Activated T-cell treated with anti-CD3 and anti-CD28 coated beads, Interleukin-2, amount 50 U/mL, for 4 hours (primary cell): ENCODE results near the gene CDK5RAP2. TPM values are rescaled to one million over a fixed set of nuclear protein-coding genes. Genes with fewer than 3 reads are reported as not detected.

Experiments used
- ATAC-seq, 2 donors: fragments of 200-7000 bp; cut with Tn5 transposase; one replicate each; pipeline ENCODE4 v1.10.0; 2021
- DNase-seq: peaks from one replicate; pipeline ENCODE4 v3.0.0-alpha.2; 2020
- H3K27me3 Mint-ChIP-seq: one replicate; pipeline ENCODE4 v1.8.0; 2021; ENCODE audit warnings: low read depth, mixed read lengths
- H3K36me3 Mint-ChIP-seq: one replicate; pipeline ENCODE4 v1.8.0; 2022; ENCODE audit warnings: mixed read lengths; ENCODE audit not compliant: insufficient read depth
- H3K4me1 Mint-ChIP-seq: one replicate; pipeline ENCODE4 v1.8.0; 2021; ENCODE audit warnings: low read depth, mixed read lengths
- H3K4me3 Mint-ChIP-seq: one replicate; pipeline ENCODE4 v1.8.0; 2021; ENCODE audit warnings: mild to moderate bottlenecking, moderate library complexity, mixed read lengths
- H3K9me3 Mint-ChIP-seq: one replicate; pipeline ENCODE4 v1.8.0; 2021; ENCODE audit warnings: mixed read lengths
- total RNA-seq, 3 donors: library from RNA; stranded (reverse); gene quantifications; one replicate each; pipeline ENCODE4 v1.2.1, GENCODE V29; 2021

The CDK5RAP2 gene
- total RNA-seq, 3 donors from 2014 or later, result 34.2 to 36.2 (median 35.1) TPM

DNA sequence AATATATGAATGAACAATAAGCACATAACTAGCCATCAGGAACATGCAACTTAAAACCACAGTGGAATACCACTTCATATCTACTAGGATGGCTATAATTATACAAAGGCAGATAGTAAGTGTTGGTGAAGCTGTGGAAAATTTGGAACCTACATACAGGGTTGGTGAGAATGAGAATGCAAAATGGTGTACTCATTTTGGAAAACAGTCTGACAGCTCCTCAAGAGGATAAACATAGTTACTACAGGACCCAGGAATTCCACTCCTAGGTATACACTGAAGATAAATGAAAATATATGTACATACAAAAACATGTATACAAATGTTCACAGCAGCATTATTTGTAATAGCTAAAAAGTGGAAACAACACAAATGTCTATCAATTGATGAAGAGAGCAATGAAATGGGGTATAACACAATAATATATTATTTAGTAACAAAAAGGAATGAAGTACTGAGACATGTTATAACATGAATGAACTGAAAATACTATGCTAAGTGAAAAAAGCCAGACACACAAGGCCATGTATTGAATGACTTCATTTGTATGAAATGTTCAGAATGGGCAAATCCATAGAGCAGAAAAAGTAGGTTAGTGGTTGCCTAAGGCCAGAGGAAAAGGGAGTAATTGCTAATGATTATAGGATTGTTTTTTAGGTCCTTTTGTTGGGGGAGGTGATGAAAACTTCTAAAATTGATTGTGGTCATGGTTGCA lies 31.2 kb upstream of the CDK5RAP2 start:
- Mint-ChIP-seq H3K4me3 (no peak overlapping the region), H3K4me1 (no peaks in the 10 kb centered on the region), H3K27me3 (no peaks in the 10 kb centered on the region), H3K9me3 (no peaks in the 10 kb centered on the region), H3K36me3 (peaks cover 23% of the 10 kb centered on the region)
- ATAC-seq (no peak), DNase-seq (no peak)

DNA sequence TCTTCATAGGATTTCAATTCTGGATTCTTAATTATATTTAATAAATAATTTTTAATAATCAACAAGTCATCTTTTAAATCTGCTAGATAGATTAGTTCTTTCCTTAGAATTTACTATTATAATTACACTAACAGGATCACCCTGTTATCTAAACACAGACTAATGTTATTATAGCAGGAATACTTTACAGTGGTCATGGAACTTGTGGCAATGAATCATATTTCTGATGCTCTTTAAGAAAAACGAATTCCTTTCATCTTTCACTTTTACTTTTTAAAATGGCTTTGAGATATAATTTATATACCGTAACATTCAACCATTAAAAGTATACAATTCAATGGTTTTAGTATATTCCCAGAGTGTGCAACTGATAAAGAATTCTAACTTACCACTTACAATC lies 29.7 kb upstream of the CDK5RAP2 start:
- DNase-seq (no peak), ATAC-seq (no peak)
- peaks cover 33% of the 10 kb centered on the region for H3K36me3 Mint-ChIP-seq
- H3K4me1 Mint-ChIP-seq, result no peaks in the 10 kb centered on the region
- no peak overlapping the region for H3K4me3 Mint-ChIP-seq
- no peaks in the 10 kb centered on the region for H3K9me3 Mint-ChIP-seq
- H3K27me3 Mint-ChIP-seq, result no peaks in the 10 kb centered on the region

DNA sequence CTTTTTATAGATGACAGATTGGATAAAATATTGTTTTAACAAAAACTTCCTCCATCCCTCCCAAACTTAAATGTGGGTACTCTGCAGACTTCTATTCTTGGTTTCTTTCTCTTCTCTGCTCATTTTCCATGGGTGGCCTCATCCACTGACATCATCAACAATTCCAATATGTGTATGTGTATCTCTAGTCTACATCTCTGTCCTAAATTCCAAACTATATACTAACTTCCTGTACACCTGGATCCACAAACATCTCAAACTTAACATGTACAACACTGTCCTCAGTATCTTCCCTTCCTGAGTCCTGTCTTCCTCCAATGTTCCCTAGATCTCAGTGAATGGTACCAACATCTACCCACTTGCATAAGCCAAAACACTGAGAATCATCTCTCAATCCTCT lies 28.5 kb upstream of the CDK5RAP2 start:
- Mint-ChIP-seq H3K9me3 (no peaks in the 10 kb centered on the region), H3K27me3 (no peaks in the 10 kb centered on the region), H3K4me1 (no peaks in the 10 kb centered on the region), H3K4me3 (no peak overlapping the region), H3K36me3 (peaks cover 38% of the 10 kb centered on the region)
- no peak for DNase-seq
- ATAC-seq, result no peak

DNA sequence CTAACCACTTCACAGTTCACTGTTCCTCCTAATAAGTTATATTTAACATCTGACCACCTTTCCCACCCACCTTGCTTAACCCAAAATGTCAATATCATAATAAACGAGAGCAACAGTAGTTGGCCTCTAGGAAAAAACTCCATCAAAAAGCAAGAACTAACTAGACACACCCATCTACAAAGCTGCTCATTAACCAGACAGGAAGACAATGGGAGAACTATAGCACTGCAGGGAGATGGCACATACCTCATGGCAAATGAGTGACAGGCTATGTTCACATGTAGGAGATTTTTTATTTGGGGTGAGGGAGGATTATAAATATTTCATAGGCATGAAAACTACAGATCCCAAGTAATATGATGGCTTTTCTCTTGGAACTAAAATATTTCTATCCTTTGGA lies 23.6 kb upstream of the CDK5RAP2 start:
- Mint-ChIP-seq H3K4me1 (no peaks in the 10 kb centered on the region), H3K9me3 (no peaks in the 10 kb centered on the region), H3K36me3 (peaks cover 26% of the 10 kb centered on the region), H3K27me3 (no peaks in the 10 kb centered on the region), H3K4me3 (no peak overlapping the region)
- no peak for DNase-seq
- no peak for ATAC-seq

DNA sequence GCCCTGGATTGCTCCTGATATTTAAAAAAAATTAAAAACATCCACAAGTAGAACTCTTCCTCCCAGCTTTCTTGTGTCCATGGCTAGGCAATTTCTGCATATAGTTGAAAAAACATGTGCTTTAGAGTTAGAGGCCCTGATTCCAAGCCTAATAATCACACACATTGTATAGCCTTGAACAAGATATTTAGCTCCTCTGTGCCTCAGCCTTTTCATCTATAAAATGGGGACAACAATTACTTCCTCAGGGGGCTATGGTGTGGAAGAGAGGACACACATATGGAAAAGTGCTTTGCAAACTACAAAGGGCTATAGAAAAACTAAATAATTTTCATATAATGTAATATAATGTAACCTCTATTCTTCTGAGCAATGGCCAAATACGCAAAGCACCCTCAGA lies 23.0 kb upstream of the CDK5RAP2 start:
- H3K27me3 Mint-ChIP-seq, result no peaks in the 10 kb centered on the region
- ATAC-seq (no peak), DNase-seq (no peak)
- H3K9me3 Mint-ChIP-seq, result no peaks in the 10 kb centered on the region
- no peak overlapping the region for H3K4me3 Mint-ChIP-seq
- no peaks in the 10 kb centered on the region for H3K4me1 Mint-ChIP-seq
- peaks cover 21% of the 10 kb centered on the region for H3K36me3 Mint-ChIP-seq

DNA sequence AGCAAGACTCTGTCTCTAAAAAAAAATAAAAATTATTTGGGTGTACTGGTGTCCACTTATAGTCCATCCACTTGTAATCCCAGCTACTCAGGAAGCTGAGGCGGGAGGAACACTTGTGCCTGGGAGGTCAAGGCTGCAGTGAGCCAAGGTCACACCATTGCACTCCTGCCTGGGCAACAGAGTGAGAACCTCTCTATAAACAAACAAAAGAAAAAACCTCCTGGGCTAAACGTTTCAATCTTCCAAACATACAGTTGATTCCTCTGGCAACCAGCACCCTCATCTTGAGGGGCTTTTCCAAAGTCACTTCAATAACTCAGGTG lies 13.9 kb upstream of the CDK5RAP2 start:
- no peak overlapping the region for H3K4me3 Mint-ChIP-seq
- no peaks in the 10 kb centered on the region for H3K27me3 Mint-ChIP-seq
- H3K9me3 Mint-ChIP-seq, result no peaks in the 10 kb centered on the region
- no peaks in the 10 kb centered on the region for H3K36me3 Mint-ChIP-seq
- H3K4me1 Mint-ChIP-seq, result no peaks in the 10 kb centered on the region
- DNase-seq (no peak), ATAC-seq (no peak)

DNA sequence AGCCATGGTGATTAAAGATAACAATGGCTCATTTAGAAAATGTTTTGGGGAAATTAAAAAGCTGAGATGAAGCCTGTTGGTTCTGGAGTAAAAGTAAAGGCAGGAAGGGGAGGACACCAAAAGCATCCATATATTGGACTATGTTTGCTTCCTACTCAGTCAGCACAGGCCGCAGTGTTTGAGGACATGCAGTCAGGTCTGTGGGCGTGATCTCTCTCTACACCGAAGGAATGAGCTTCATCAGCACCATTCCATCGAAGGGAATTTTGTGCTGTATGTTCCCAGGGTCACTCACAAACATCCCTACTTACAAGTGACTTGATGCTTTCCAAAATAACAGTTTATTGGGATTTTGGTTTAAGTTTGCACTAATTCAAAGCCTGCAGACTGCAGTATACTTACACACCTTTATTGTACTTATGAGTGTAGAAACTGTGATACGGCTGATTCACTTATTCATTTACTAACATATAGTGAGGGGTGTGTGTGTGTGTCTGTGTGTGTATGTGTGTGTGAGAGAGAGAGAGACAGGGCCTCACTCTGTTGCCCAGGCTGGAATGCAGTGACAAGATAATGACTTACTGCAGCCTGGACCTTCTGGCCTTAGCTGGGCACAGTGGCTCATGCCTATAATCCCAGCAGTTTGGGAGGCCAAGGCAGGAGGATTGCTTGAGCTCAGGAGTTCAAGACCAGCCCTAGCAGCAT lies 13.4 kb upstream of the CDK5RAP2 start:
- no peaks in the 10 kb centered on the region for H3K4me1 Mint-ChIP-seq
- H3K27me3 Mint-ChIP-seq, result no peaks in the 10 kb centered on the region
- H3K36me3 Mint-ChIP-seq, result no peaks in the 10 kb centered on the region
- ATAC-seq (no peak), DNase-seq (no peak)
- no peak overlapping the region for H3K4me3 Mint-ChIP-seq
- H3K9me3 Mint-ChIP-seq, result no peaks in the 10 kb centered on the region

DNA sequence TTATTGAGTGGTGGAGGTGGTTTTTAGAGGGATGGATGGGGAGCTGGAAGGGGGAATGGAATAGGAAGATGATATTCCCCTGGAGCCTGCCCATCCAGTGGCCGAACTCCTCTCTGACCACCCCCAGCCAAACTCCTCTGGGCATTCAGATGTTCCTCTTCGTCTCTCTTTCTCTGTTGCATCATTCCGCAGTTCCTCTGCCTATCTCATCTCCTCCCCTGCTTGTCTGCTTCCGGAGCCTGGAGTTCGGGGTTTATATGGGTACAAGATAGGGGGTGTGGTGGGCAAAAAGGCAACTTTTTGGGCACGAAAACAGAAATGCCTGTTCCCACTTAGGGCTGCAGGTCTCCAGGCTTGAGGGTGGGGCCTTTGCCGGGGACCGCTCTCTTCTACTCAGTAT lies 12.2 kb upstream of the CDK5RAP2 start:
- DNase-seq, result no peak
- Mint-ChIP-seq H3K27me3 (no peaks in the 10 kb centered on the region), H3K36me3 (no peaks in the 10 kb centered on the region), H3K4me3 (no peak overlapping the region), H3K4me1 (no peaks in the 10 kb centered on the region), H3K9me3 (no peaks in the 10 kb centered on the region)
- ATAC-seq, result no peak

DNA sequence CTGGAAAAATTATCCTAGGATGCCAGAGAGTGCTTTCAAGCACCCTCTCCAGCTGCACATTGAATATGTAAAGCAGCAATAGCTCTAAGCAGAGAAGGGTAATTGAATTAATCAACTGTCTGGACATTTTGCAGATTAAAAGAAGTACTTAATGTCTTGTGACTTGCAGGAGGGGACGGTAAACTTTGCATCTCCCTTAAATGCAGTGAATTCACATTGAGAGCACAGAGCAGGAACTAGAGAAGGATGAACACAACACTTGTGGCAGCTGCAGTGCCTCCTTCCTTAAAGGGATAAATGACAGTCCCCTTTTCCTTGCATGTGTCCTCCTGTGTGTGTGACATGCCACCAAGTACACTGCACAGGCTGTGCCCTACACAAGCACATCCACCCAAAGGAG lies 7.4 kb upstream of the CDK5RAP2 start:
- no peak overlapping the region for H3K4me3 Mint-ChIP-seq
- peaks cover 10% of the 10 kb centered on the region for H3K4me1 Mint-ChIP-seq
- H3K27me3 Mint-ChIP-seq, result no peaks in the 10 kb centered on the region
- no peaks in the 10 kb centered on the region for H3K9me3 Mint-ChIP-seq
- no peaks in the 10 kb centered on the region for H3K36me3 Mint-ChIP-seq
- DNase-seq (no peak), ATAC-seq (no peak)

DNA sequence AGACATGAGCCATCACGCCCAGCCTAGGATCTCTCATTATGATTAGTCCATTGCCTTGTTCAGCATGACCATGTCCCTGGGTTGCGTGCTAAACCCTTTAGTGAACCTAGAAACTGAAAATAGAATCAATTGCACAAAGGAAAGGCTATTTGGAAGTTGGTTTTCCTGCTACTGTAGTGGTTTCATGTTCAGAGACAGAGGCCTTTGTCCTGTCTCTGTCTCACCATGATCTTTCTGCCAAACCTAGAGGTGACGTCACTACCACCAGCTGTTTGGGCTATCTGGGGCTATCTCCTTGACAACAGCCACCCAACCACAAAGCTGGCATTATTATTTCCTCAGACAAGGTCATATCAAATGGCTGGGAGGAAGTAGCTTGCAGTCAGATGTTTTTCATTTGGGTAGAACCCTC lies 4.0 kb upstream of the CDK5RAP2 start:
- no peak for DNase-seq
- Mint-ChIP-seq H3K4me3 (no peak overlapping the region), H3K4me1 (peaks cover 27% of the 10 kb centered on the region), H3K9me3 (no peaks in the 10 kb centered on the region), H3K36me3 (no peaks in the 10 kb centered on the region), H3K27me3 (no peaks in the 10 kb centered on the region)
- no peak for ATAC-seq

DNA sequence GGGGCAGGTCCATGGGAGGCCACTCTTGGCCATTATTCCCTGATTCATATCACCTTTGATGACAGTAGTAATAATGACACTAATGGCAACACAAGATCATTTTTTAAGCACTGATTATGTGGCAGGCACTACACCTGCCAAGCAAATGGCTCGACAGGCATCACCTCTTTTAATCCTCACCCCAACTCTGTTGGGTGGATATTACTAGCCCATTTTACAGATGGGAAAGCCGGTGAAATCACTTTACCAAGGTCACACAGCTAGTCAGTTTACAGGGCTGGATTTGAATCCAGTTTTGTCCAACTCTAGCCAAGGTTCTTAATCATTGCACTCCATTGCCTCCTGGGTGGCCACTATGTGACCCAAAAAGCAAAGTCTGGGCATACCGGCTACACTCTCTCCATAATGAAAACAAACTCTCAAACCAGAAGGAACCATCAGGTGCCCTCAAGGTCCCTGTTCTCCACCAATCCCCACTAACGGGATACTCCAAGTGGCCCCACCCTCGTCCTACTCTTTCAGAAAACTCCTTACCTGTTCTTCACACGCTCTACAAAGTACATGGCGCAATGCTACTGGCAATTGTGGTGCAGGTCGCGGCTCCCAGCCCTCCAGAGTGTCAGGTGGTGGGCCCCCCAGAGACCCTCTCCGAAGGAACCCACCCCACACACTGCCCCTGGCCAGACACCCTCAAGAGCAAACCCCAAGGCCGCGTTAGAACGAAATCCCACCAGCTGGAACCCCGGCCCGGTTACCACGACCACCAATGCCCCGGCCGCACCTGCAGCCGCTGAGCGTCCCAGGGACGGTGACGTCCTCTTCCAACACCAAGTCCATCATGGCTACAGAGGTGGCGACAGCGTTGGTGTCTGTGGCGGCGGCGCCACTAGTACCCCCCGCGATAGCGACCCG lies 572 bp downstream of the CDK5RAP2 start:
- no peaks in the 10 kb centered on the region for H3K27me3 Mint-ChIP-seq
- peaks cover 6% of the 10 kb centered on the region for H3K36me3 Mint-ChIP-seq
- DNase-seq (no peak), ATAC-seq (peak in 1 of 2 donors; percentile 56)
- H3K4me1 Mint-ChIP-seq, result peaks cover 43% of the 10 kb centered on the region
- no peaks in the 10 kb centered on the region for H3K9me3 Mint-ChIP-seq
- peak overlapping the region; percentile 97 for H3K4me3 Mint-ChIP-seq

DNA sequence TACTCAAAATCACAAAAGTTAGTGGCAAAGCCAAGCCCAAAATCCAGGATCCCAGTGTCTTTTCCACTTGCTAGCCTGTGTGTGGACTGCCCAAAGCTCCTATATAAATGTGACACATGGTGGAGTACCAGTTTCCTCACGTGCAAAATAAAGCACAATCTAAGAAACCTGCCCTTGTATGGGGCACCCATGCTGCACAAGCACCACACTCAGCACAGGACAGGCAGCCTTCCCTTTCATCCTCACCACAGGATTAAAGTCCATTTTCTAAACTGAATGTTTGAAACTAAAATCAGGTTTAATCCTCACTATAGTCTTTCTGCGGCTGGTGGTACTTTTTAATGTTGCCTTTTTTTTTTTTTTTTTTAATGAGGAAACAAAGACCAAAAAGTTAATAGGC lies 5.5 kb downstream of the CDK5RAP2 start:
- Mint-ChIP-seq H3K4me1 (peaks cover 33% of the 10 kb centered on the region), H3K36me3 (peaks cover 22% of the 10 kb centered on the region), H3K9me3 (no peaks in the 10 kb centered on the region), H3K27me3 (no peaks in the 10 kb centered on the region), H3K4me3 (no peak overlapping the region)
- peak in 1 of 2 donors; percentile 28 for ATAC-seq
- no peak for DNase-seq

DNA sequence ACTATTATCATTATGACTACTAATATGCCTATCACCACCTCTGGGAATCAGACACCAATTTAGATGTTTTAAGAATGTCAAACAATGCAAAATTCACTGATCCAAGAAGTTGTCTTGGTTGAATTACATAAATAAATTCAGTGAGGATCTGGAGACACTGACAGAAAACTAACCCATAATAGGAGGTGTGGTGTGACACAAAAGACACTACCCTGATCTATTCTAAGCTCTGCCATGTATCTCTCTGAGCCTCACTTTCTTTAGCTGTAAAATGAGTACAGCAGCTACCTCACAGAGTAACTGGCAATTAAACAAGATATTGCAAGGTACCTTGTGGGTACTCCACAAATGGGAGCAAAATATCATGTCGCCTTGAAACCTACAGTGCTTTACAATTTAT lies 7.5 kb downstream of the CDK5RAP2 start:
- no peak overlapping the region for H3K4me3 Mint-ChIP-seq
- H3K4me1 Mint-ChIP-seq, result peaks cover 20% of the 10 kb centered on the region
- DNase-seq (no peak), ATAC-seq (no peak)
- no peaks in the 10 kb centered on the region for H3K27me3 Mint-ChIP-seq
- no peaks in the 10 kb centered on the region for H3K9me3 Mint-ChIP-seq
- peaks cover 36% of the 10 kb centered on the region for H3K36me3 Mint-ChIP-seq

DNA sequence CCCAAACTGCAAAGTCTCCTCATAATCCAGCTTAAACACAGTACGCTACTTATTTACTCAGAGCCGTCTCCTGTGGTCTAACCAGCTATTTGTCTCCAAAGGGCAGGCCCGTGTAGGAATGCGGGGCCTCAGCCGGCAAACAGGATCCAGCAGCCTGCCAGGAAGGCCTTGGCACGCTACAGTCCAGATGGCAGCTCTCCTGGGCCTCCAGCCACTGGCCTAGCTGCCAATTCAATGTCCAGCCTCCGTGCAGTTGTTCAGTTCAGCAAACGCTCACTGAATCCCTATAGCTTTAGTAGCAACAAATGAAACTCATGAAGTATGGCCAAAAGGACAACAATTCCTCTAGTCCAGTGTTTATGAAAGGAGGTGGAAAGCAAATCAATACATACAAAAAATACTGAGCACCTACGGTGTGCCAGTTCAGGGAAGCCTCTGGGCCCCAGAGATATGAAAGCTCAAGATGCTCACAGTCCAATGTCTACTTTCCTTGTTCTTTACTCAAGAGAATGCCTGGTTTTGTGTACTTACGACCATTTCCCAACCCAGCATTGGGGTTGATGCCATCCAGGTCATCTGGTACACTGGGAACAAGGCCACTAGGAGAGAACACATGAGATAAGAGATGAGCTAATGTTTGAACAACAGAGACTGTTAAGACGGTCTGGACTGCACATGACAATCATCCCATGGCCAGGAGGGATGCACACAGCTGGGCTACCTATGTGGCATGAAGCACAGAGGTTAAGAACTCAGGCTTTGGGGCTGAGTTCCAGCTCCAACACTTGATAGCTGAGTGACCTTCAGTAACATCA lies 8.3 kb downstream of the CDK5RAP2 start:
- ATAC-seq, result no peak
- H3K36me3 Mint-ChIP-seq, result peaks cover 42% of the 10 kb centered on the region
- H3K4me3 Mint-ChIP-seq, result no peak overlapping the region
- no peak for DNase-seq
- H3K27me3 Mint-ChIP-seq, result no peaks in the 10 kb centered on the region
- H3K4me1 Mint-ChIP-seq, result peaks cover 16% of the 10 kb centered on the region
- no peaks in the 10 kb centered on the region for H3K9me3 Mint-ChIP-seq
